Loucy (cell line): Measurements from ENCODE around the gene CEP164.

ENCODE experiments used
- H2AFZ ChIP-seq: fragments of 200-600 bp; sonication (generic); 2 replicates; pipeline ENCODE4 v1.6.0; 2016; ENCODE audit warnings: antibody characterized with exemption, mild to moderate bottlenecking, low read length, moderate library complexity
- H3F3A ChIP-seq: fragments of 200-600 bp; 2 replicates; pipeline ENCODE4 v1.6.0; 2016; ENCODE audit warnings: antibody characterized with exemption, low read depth, mild to moderate bottlenecking
- H3K27me3 ChIP-seq: fragments of 200-600 bp; sonication (generic); 2 replicates; pipeline ENCODE4 v1.6.1; 2014; ENCODE audit warnings: low read length, mild to moderate bottlenecking; ENCODE audit not compliant: insufficient read depth, poor library complexity, severe bottlenecking
- H3K36me3 ChIP-seq: fragments of 200-600 bp; sonication (generic); 2 replicates; pipeline ENCODE4 v1.6.1; 2016; ENCODE audit warnings: low read length; ENCODE audit not compliant: insufficient read depth
- H3K4me1 ChIP-seq: fragments of 200-600 bp; sonication (generic); 2 replicates; pipeline ENCODE4 v1.5.1; 2014; ENCODE audit warnings: low read length, mild to moderate bottlenecking; ENCODE audit not compliant: insufficient read depth, poor library complexity, severe bottlenecking
- H3K4me2 ChIP-seq: fragments of 200-600 bp; sonication (generic); 2 replicates; pipeline ENCODE4 v1.6.0; 2014; ENCODE audit warnings: antibody characterized with exemption, low read length, low read depth, mild to moderate bottlenecking; ENCODE audit not compliant: poor library complexity, severe bottlenecking
- H3K4me3 ChIP-seq: fragments of 200-600 bp; sonication (generic); 2 replicates; pipeline ENCODE4 v1.5.1; 2014; ENCODE audit warnings: low read length, mild to moderate bottlenecking, mixed read lengths; ENCODE audit not compliant: poor library complexity, severe bottlenecking
- H3K79me2 ChIP-seq: fragments of 200-600 bp; sonication (generic); 2 replicates; pipeline ENCODE4 v1.6.1; 2014; ENCODE audit warnings: low read length; ENCODE audit not compliant: insufficient read depth
- H3K9ac ChIP-seq: fragments of 200-600 bp; sonication (generic); 2 replicates; pipeline ENCODE4 v1.6.0; 2014; ENCODE audit warnings: mild to moderate bottlenecking, low read depth, low read length, moderate library complexity; ENCODE audit not compliant: poor library complexity, severe bottlenecking
- H3K9me2 ChIP-seq: fragments of 200-600 bp; sonication (generic); replicated peaks from 2 replicates; pipeline ENCODE4 v1.6.1; 2016; ENCODE audit warnings: low read depth, low read length, mixed read lengths
- H3K9me3 ChIP-seq: fragments of 200-600 bp; sonication (generic); 2 replicates; pipeline ENCODE4 v1.6.1; 2014; ENCODE audit warnings: mild to moderate bottlenecking, antibody characterized with exemption, low read length, low read depth; ENCODE audit not compliant: insufficient read depth
- H4K20me1 ChIP-seq: fragments of 200-600 bp; sonication (generic); 2 replicates; pipeline ENCODE4 v1.6.0; 2014; ENCODE audit warnings: antibody characterized with exemption, low read length, mild to moderate bottlenecking; ENCODE audit not compliant: insufficient read depth, poor library complexity, severe bottlenecking
- CTCF ChIP-seq: fragments of 200-600 bp; sonication (generic); conservative IDR thresholded peaks from 2 replicates; pipeline ENCODE4 v1.5.1; 2014; ENCODE audit warnings: mild to moderate bottlenecking, antibody characterized with exemption, low read length
- EZH2phosphoT487 ChIP-seq: fragments of 200-600 bp; IDR thresholded peaks from 2 replicates; pipeline ENCODE4 v1.6.1; 2018; ENCODE audit warnings: antibody characterized with exemption, mild to moderate bottlenecking, moderate library complexity, borderline replicate concordance

The CEP164 gene

GRCh38 chr11:117458275-117459122 lies 130.8 kb downstream of the CEP164 start:
- Histone ChIP-seq H3K9me2 (no peaks in the 10 kb centered on the region), H3K79me2 (no peaks in the 10 kb centered on the region), H2AFZ (no peak overlapping the region), H3K9ac (no peak overlapping the region), H3K9me3 (no peaks in the 10 kb centered on the region), H3K4me2 (no peak overlapping the region), H3K36me3 (no peaks in the 10 kb centered on the region), H3F3A (no peaks in the 10 kb centered on the region), H3K27me3 (no peaks in the 10 kb centered on the region), H3K4me1 (no peaks in the 10 kb centered on the region), H3K4me3 (no peak overlapping the region), H4K20me1 (no peaks in the 10 kb centered on the region)
- no peak for TF ChIP-seq CTCF
- no peak for TF ChIP-seq EZH2phosphoT487

- no peaks in the 10 kb centered on the region for H3K79me2 ChIP-seq
- H3K4me2 ChIP-seq: no peak overlapping the region
- H3K9ac ChIP-seq: no peak overlapping the region
- H3K9me2 ChIP-seq: no peaks in the 10 kb centered on the region
- H3K4me1 ChIP-seq: no peaks in the 10 kb centered on the region
- no peaks in the 10 kb centered on the region for H3K27me3 ChIP-seq
- H3F3A ChIP-seq: no peaks in the 10 kb centered on the region
- no peaks in the 10 kb centered on the region for H3K9me3 ChIP-seq
- no peak overlapping the region for H3K4me3 ChIP-seq
- TF ChIP-seq CTCF: no peak
- no peak for TF ChIP-seq EZH2phosphoT487
- H2AFZ ChIP-seq: no peak overlapping the region
- H4K20me1 ChIP-seq: no peaks in the 10 kb centered on the region
- H3K36me3 ChIP-seq: no peaks in the 10 kb centered on the region
Observed at GRCh38 chr11:117459123-117459978, 131.7 kb downstream of the CEP164 start.

GRCh38 chr11:117459979-117460300 lies 132.3 kb downstream of the CEP164 start:
- Histone ChIP-seq H3K9me3 (no peaks in the 10 kb centered on the region), H3K4me1 (no peaks in the 10 kb centered on the region), H3F3A (no peaks in the 10 kb centered on the region), H3K36me3 (no peaks in the 10 kb centered on the region), H2AFZ (no peak overlapping the region), H3K27me3 (no peaks in the 10 kb centered on the region), H3K4me3 (no peak overlapping the region), H3K79me2 (no peaks in the 10 kb centered on the region), H4K20me1 (no peaks in the 10 kb centered on the region), H3K9ac (no peak overlapping the region), H3K4me2 (no peak overlapping the region), H3K9me2 (no peaks in the 10 kb centered on the region)
- TF ChIP-seq EZH2phosphoT487 (no peak), CTCF (no peak)
